GM12801 (cell line): ENCODE results near the gene TCF4.

Source experiments
- TF ChIP-seq, protein P1 (sequence below): IDR thresholded peaks from one replicate; pipeline ENCODE4 v1.5.1; 2011; ENCODE audit warnings: control low read depth; ENCODE audit not compliant: insufficient read length; ENCODE audit errors: extremely low read depth

The TCF4 gene

DNA sequence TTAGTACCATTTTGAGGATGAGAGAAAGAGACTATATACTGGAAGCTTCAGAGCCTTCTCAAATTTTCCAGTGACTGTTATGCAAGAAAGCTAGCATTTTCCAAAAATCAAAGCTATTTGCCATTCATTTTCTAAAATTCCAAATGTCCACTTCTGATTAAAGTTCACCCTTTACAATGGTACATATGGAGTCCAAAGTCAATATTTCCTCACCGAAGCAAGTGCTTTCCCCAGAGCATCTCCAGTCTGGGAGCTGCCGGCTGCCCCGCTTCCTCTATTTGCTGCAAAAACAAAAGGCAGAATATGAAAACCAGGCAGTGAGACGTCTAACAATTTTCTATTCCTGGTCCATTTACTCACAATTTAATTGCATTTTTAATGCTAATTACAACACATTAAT is 326.7 kb downstream of the TCF4 start:
- TF ChIP-seq, protein P1, sequence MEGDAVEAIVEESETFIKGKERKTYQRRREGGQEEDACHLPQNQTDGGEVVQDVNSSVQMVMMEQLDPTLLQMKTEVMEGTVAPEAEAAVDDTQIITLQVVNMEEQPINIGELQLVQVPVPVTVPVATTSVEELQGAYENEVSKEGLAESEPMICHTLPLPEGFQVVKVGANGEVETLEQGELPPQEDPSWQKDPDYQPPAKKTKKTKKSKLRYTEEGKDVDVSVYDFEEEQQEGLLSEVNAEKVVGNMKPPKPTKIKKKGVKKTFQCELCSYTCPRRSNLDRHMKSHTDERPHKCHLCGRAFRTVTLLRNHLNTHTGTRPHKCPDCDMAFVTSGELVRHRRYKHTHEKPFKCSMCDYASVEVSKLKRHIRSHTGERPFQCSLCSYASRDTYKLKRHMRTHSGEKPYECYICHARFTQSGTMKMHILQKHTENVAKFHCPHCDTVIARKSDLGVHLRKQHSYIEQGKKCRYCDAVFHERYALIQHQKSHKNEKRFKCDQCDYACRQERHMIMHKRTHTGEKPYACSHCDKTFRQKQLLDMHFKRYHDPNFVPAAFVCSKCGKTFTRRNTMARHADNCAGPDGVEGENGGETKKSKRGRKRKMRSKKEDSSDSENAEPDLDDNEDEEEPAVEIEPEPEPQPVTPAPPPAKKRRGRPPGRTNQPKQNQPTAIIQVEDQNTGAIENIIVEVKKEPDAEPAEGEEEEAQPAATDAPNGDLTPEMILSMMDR: no peak

DNA sequence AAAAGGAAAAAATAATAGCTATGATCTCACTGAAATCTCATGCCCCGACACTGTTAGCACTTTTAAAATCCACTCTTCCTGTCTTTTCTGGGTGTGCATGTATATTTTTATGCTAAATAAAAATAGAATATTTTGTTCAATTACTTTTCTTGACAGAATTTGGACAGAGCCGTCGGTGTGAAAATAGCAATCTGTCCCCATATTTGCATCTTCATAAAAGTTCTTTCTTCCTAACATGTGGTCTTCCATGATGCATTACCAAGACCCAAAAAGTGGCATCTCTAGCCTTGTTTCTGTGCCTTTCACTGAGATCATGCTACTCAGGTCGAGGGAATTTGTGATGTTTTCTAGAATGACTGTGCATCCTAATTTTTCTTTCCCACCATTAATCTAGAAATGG is 329.9 kb downstream of the TCF4 start:
- TF ChIP-seq, protein P1: no peak

DNA sequence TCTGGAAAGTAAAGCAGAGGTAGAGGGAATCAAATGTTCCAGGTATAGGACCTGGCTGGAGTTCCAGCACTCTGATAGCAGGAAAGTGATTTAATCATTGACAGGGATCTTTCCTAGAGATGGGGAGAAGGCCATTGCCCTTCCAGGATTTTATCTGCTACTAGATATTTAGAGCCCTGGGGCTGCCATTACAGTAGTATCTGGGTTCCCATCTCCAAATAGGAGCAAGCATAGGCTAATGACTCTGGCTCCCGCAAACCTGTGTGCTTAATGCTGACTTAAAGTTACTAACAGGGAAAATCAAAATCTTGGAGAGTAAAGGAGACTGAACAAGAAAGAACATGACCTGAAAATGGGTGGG is 331.1 kb downstream of the TCF4 start:
- TF ChIP-seq, protein P1: no peak

DNA sequence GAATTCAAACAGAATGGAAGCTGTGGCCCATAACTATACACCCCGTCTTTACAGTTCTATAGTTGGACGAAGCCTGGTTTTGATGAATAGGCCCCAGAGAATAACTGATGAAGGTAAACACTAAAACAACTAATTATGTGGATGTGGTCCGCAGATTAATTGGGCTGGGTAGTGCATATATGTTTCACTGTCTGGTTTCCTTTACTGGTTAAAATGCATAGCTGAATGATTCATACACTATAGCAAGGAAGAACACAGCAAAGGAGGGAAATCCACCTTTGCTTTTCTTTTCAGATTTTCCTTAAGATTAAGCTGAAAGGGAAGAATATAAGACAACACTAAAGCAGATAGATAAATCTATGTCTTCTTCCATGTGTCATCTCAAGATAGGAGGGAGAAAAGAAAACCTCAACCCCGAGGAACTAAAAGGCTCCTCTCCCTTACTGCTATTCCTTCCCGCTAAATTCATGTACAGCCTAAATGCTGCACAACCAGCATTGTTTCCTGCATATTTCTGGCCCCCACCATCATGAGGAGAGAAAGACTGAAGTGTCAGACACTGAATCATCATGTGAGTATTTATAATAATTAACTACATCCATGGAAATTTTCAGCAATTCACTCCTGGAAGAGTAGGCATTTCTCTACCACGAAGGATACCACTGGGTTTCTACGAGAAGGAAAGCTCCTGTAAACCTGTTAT is 331.6 kb downstream of the TCF4 start:
- TF ChIP-seq, protein P1: no peak

DNA sequence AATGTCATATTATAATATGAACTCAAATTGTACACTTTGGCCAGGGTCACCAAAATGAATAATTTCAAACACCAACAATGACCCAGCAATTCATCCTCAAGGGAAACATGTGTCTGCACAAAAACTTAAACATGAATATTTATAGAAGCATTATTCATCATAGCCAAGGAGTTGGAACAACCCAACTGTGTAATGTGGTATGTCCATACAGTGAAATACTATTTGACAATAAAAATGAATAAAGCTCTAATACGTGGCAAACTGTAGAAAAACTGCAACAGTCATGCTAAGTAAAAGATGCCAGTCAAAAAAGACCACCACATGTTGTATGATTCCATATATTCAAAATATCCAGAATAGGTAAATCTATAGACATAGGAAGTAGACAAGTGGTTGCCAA is 334.2 kb downstream of the TCF4 start:
- TF ChIP-seq, protein P1: no peak

DNA sequence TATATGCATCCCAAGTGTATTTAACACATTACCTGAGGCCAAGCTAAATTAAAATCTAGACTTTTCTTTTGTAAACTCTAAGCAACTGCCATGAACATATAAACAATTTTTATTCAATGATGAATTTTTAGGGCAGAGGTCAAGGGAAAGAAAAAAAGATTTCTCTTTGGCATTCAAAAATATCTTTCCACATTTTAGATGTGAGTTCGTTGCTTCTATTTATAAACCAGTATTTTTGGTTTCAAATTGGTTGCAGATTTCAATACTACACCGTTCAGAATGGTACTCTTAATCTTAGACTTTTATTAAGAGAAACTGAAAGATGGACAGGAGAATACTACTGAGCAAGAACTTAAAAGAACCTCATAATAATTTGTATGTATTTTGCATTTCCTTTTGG is 335.1 kb downstream of the TCF4 start:
- TF ChIP-seq, protein P1: no peak

DNA sequence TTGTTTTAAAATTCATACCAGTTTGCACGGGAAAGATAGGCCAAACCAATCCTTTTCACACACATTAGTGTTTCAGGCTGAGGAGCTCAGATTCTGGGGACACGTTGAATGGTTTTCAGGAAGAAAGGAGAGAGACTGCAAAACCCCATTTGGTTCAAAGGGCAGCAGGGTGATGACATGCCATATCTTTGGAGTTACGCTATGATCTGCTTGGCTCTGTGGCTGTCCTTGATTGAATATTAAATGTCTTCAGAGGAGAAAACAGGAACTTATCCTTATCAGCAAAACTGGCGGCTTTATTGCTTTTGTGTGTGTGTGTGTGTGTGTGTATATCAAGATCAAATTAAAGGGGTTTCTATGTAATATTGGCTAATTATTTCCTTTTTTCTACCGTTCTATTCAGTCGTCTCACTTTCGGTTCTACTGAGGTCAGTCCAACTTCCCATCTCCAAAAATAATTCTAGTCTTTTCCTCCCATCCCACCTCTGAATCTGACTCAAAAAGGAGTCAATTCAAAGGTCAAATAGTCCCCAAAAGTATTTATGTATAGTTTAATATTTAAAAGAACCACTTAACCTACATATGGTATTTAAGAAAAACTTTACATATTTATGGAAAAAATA is 335.8 kb downstream of the TCF4 start:
- TF ChIP-seq, protein P1: no peak
